GM21367 (cell line): ENCODE results near the gene CEP112.
"Not testable (repeated sequence)": the region's sequence is repeated elsewhere in the genome, so short reads cannot be mapped to it uniquely, and the experiment has no call there.

Experiments used
- ATAC-seq: cut with Tn5 transposase; IDR thresholded peaks from one replicate; pipeline ENCODE4 v1.9.1; 2021; ENCODE audit not compliant: unreplicated experiment

The CEP112 gene

GRCh38 chr17:65841089-65841488 is 350.8 kb downstream of the CEP112 start:
- no peak for ATAC-seq

- not testable (repeated sequence) for ATAC-seq
Observed at GRCh38 chr17:65837232-65837631, 354.7 kb downstream of the CEP112 start.

- ATAC-seq = no peak
Observed at GRCh38 chr17:65833214-65833613, 358.7 kb downstream of the CEP112 start.

- ATAC-seq = no peak
Observed at GRCh38 chr17:65830356-65830755, 361.6 kb downstream of the CEP112 start.

- ATAC-seq = not testable (repeated sequence)
Observed at GRCh38 chr17:65826577-65826976, 365.4 kb downstream of the CEP112 start.

- ATAC-seq = no peak
Observed at GRCh38 chr17:65824901-65825300, 367.0 kb downstream of the CEP112 start.

- no peak for ATAC-seq
Observed at GRCh38 chr17:65823713-65824112, 368.2 kb downstream of the CEP112 start.

- ATAC-seq = no peak
Observed at GRCh38 chr17:65820811-65821210, 371.1 kb downstream of the CEP112 start.

- ATAC-seq = no peak
Observed at GRCh38 chr17:65820306-65820705, 371.6 kb downstream of the CEP112 start.

- ATAC-seq = no peak
Observed at GRCh38 chr17:65819810-65820209, 372.1 kb downstream of the CEP112 start.

GRCh38 chr17:65817951-65818350 is 374.0 kb downstream of the CEP112 start:
- ATAC-seq = no peak

GRCh38 chr17:65814418-65814817 is 377.5 kb downstream of the CEP112 start:
- ATAC-seq = no peak

- ATAC-seq = no peak
Observed at GRCh38 chr17:65813306-65813705, 378.6 kb downstream of the CEP112 start.

- ATAC-seq = no peak
Observed at GRCh38 chr17:65811043-65811442, 380.9 kb downstream of the CEP112 start.

GRCh38 chr17:65809366-65809765 is 382.6 kb downstream of the CEP112 start:
- no peak for ATAC-seq

- ATAC-seq = not testable (repeated sequence)
Observed at GRCh38 chr17:65808566-65808965, 383.4 kb downstream of the CEP112 start.

GRCh38 chr17:65807361-65807760 is 384.6 kb downstream of the CEP112 start:
- no peak for ATAC-seq

GRCh38 chr17:65801513-65801912 is 390.4 kb downstream of the CEP112 start:
- ATAC-seq = no peak

- no peak for ATAC-seq
Observed at GRCh38 chr17:65800655-65801054, 391.3 kb downstream of the CEP112 start.

GRCh38 chr17:65799869-65800268 is 392.1 kb downstream of the CEP112 start:
- ATAC-seq = no peak

GRCh38 chr17:65799454-65799853 is 392.5 kb downstream of the CEP112 start:
- ATAC-seq = no peak

GRCh38 chr17:65797809-65798208 is 394.1 kb downstream of the CEP112 start:
- no peak for ATAC-seq

GRCh38 chr17:65797101-65797500 is 394.8 kb downstream of the CEP112 start:
- ATAC-seq = no peak

GRCh38 chr17:65794572-65794971 is 397.4 kb downstream of the CEP112 start:
- no peak for ATAC-seq
